ENCODE data around the gene HADH.

The HADH gene

DNA sequence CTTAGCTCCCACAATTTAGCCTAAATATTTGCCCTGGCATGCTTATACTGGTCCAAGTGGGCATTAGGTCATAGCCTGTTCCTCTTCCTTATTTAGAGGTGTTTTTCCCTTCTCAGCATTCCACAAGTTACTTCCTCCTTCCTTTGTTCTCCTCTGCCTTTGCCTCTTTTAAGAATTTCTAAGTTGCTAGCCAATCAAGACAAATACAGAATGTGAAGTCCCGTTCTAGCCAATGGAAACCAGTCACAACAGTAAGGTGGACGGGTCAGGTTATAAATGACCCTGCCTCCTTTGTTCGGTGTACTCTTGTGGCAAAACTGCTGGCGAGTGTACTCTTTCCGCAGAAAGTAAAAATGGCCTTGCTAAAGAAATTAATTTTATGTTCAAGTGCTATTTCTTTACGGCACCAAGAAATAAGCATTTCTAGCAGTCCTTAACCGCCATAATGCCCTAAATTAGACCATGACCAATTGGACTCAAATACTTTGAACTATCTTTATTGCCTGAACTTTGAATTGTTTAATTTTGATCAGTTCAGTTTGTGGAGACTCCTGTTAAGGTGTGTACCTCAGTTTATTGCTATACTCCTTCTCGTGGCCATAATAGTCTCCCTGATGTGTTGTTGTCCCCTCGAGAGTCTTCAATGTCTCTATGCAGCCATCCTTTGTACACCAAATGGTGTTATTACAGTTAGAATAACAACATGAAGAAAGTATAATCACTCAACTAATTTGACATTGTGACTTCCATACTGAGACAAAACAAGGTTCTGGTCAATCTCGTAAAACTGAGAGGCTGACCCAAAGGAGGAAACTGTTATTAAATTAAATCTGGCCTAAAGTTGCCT, 1.6 kb upstream of the HADH start:
- H3K4me3 ChIP-seq (ENCODE audit: low read length), result no peak overlapping the region
- no peak for TF ChIP-seq CTCF (IDR thresholded peaks at IDR 0.05; ENCODE audit: insufficient read depth, low read depth, low read length, missing control alignments)
- DNase-seq (ENCODE audit: low read depth), result peak; percentile 66

DNA sequence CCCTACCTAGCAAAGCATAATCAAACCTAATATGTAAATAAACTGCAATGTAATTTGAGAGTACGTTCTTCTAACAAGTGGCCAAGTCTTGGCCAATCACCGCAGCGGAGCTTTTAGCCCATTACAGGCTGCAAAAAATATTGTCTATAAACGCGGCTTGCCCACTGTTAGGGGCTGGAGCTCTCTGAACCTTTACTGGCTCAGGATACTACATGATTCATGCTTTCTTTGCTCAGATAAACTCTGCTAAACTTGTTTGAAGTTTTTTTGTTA, 990 bp upstream of the HADH start:
- no peak overlapping the region for H3K4me3 ChIP-seq (ENCODE audit: low read length)
- no peak for DNase-seq (ENCODE audit: low read depth)
- no peak for TF ChIP-seq CTCF (IDR thresholded peaks at IDR 0.05; ENCODE audit: insufficient read depth, low read depth, low read length, missing control alignments)

- no peak for DNase-seq (ENCODE audit: low read depth)
- TF ChIP-seq CTCF (IDR thresholded peaks at IDR 0.05; ENCODE audit: insufficient read depth, low read depth, low read length, missing control alignments), result no peak
- H3K4me3 ChIP-seq (ENCODE audit: low read length), result peak overlapping the region; percentile 68
Measured at GRCh38 chr4:107989162-107989536, 540 bp upstream of the HADH start.

GRCh38 chr4:107991945-107992630, 2.4 kb downstream of the HADH start:
- DNase-seq (ENCODE audit: low read depth), result no peak
- TF ChIP-seq CTCF (IDR thresholded peaks at IDR 0.05; ENCODE audit: insufficient read depth, low read depth, low read length, missing control alignments), result no peak
- no peak overlapping the region for H3K4me3 ChIP-seq (ENCODE audit: low read length)

DNA sequence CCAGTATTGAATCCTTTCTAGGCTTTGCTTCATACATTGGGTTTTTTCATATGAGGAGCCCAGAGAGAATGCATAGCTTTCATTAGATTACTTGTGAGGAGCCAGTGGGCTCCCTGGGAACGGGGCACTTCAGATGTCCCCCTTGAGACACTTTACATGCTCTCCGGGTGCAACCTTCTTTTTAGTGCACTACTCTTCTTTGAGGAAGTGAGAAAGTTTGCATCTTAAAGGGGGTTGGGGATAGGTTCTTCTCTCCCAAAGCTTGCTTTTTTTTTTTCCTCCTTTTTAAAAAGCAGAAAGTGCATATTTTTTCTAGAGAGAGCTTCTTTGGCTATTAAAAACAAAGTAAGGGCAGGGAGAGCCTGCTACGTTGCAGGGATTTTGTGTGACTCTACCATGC, 4.3 kb downstream of the HADH start:
- no peak for DNase-seq (ENCODE audit: low read depth)
- no peak overlapping the region for H3K4me3 ChIP-seq (ENCODE audit: low read length)
- no peak for TF ChIP-seq CTCF (IDR thresholded peaks at IDR 0.05; ENCODE audit: insufficient read depth, low read depth, low read length, missing control alignments)

- no peak for TF ChIP-seq CTCF (IDR thresholded peaks at IDR 0.05; ENCODE audit: insufficient read depth, low read depth, low read length, missing control alignments)
- H3K4me3 ChIP-seq (ENCODE audit: low read length), result no peak overlapping the region
- DNase-seq (ENCODE audit: low read depth), result no peak
Measured at GRCh38 chr4:107994894-107995293, 5.2 kb downstream of the HADH start.

All from epithelial cell of esophagus (primary cell).